CD4-positive, CD25-positive, alpha-beta regulatory T cell (primary cell): ENCODE data around the gene BMPER. TPM values are rescaled to one million over a fixed set of nuclear protein-coding genes. Genes with fewer than 3 reads are reported as not detected.

Source experiments
- ATAC-seq, 2 donors: fragments of 150-1000 bp; cut with Tn5 transposase; one replicate each; pipeline ENCODE4 v1.10.0; 2021; ENCODE audit warnings: low read depth in 2 of 2, moderate number of reproducible peaks in 2 of 2, moderate library complexity in 1 of 2
- DNase-seq, 3 donors: peaks; one replicate each; pipeline versions ENCODE4 v3.0.0 to v3.0.0-alpha.2; 2012 to 2022; ENCODE audit warnings: mixed read lengths in 1 of 3
- H3K27ac ChIP-seq: one replicate; pipeline ENCODE4 v1.7.0; 2013; ENCODE audit warnings: mild to moderate bottlenecking, low read length; ENCODE audit not compliant: insufficient read depth, poor library complexity, severe bottlenecking
- H3K27me3 ChIP-seq: one replicate; pipeline ENCODE4 v1.7.0; 2013; ENCODE audit warnings: low read length; ENCODE audit not compliant: control insufficient read depth, insufficient read depth
- H3K36me3 ChIP-seq: one replicate; pipeline ENCODE4 v1.7.0; 2013; ENCODE audit warnings: mild to moderate bottlenecking, low read length, moderate library complexity; ENCODE audit not compliant: control insufficient read depth, insufficient read depth
- H3K4me1 ChIP-seq: 2 replicates; pipeline ENCODE4 v1.7.0; 2013; ENCODE audit warnings: mild to moderate bottlenecking, low read length; ENCODE audit not compliant: insufficient read depth, control insufficient read depth, poor library complexity, severe bottlenecking
- H3K4me3 ChIP-seq: one replicate; pipeline ENCODE4 v1.7.0; 2013; ENCODE audit warnings: low read depth, mild to moderate bottlenecking, low read length, moderate library complexity
- H3K9me3 ChIP-seq, 2 experiments: 1 replicate in 1 of 2; 2 replicates in 1 of 2; pipeline ENCODE4 v1.7.0; 2013; ENCODE audit warnings: low read length in 2 of 2, mild to moderate bottlenecking in 1 of 2, moderate library complexity in 1 of 2; ENCODE audit not compliant: control insufficient read depth in 2 of 2
- H3K27ac Mint-ChIP-seq, 3 donors: one replicate each; pipeline ENCODE4 v1.8.0; 2020 to 2022; ENCODE audit warnings: mild to moderate bottlenecking in 3 of 3, mixed read lengths in 3 of 3, moderate library complexity in 2 of 3
- H3K27me3 Mint-ChIP-seq: one replicate; pipeline ENCODE4 v1.8.0; 2022; ENCODE audit warnings: mild to moderate bottlenecking, mixed read lengths
- H3K36me3 Mint-ChIP-seq: one replicate; pipeline ENCODE4 v1.8.0; 2020; ENCODE audit warnings: mixed read lengths
- H3K4me1 Mint-ChIP-seq, 4 donors: one replicate each; pipeline ENCODE4 v1.8.0; 2020 to 2022; ENCODE audit warnings: mixed read lengths in 4 of 4, mild to moderate bottlenecking in 1 of 4
- H3K4me3 Mint-ChIP-seq, 4 donors: one replicate each; pipeline ENCODE4 v1.8.0; 2020 to 2022; ENCODE audit warnings: mild to moderate bottlenecking in 4 of 4, mixed read lengths in 4 of 4, moderate library complexity in 3 of 4
- H3K9me3 Mint-ChIP-seq, 7 donors: one replicate each; pipeline ENCODE4 v1.8.0; 2020 to 2022; ENCODE audit warnings: mixed read lengths in 7 of 7, mild to moderate bottlenecking in 3 of 7, moderate library complexity in 2 of 7
- polyA plus RNA-seq, 4 donors: library from polyadenylated mRNA; unstranded; fragments of 300-500 nt; fragmentation: Illumina TruSeq; gene quantifications; one replicate each; pipeline ENCODE4 v1.2.3, GENCODE V29; 2021
- total RNA-seq: library from RNA; stranded (reverse); gene quantifications from one replicate; pipeline ENCODE4 v1.2.3, GENCODE V29; 2022

Gene BMPER
- total and polyA plus RNA-seq, 5 donors from 2014 or later: not detected

GRCh38 chr7:34022626-34023025 is 117.3 kb downstream of the BMPER start:
- H3K4me3 ChIP-seq: no peak overlapping the region
- no peak for ATAC-seq
- Mint-ChIP-seq H3K9me3 (peaks cover 0 to 5% (median 2%) of the 10 kb centered on the region in 7 donors), H3K27ac (no peak overlapping the region), H3K27me3 (no peaks in the 10 kb centered on the region), H3K4me1 (no peaks in the 10 kb centered on the region), H3K36me3 (no peaks in the 10 kb centered on the region), H3K4me3 (no peak overlapping the region)
- no peak for DNase-seq
- no peaks in the 10 kb centered on the region for H3K27me3 ChIP-seq
- H3K9me3 ChIP-seq: no peaks in the 10 kb centered on the region
- H3K36me3 ChIP-seq: no peaks in the 10 kb centered on the region
- no peak overlapping the region for H3K27ac ChIP-seq
- no peaks in the 10 kb centered on the region for H3K4me1 ChIP-seq

DNA sequence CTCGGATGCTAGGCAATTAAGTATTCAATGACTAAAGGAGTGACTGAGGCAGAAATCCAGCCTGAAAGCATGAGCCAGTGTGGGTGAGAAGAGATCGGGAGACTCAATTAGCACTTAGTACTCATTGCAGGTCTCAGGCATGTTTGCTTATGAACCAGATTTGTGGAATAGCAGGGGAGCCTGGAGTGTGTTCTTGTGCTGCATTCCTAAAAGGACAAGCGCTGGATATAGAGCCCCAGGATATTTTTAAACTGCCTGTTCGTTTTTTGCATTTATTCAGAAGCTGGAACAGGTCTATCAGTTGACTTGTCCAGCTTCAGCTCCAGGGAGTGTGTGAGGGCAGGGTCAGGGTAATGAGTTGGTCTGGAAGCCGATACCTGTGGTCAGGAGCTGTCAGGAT is 120.3 kb downstream of the BMPER start:
- Histone ChIP-seq H3K27me3 (no peaks in the 10 kb centered on the region), H3K36me3 (no peaks in the 10 kb centered on the region), H3K4me3 (no peak overlapping the region), H3K4me1 (no peaks in the 10 kb centered on the region), H3K27ac (no peak overlapping the region), H3K9me3 (no peaks in the 10 kb centered on the region)
- DNase-seq: no peak
- no peaks in the 10 kb centered on the region for H3K27me3 Mint-ChIP-seq
- no peak overlapping the region for H3K27ac Mint-ChIP-seq
- H3K4me1 Mint-ChIP-seq: no peaks in the 10 kb centered on the region
- H3K4me3 Mint-ChIP-seq: no peak overlapping the region
- H3K9me3 Mint-ChIP-seq: peaks cover 0 to 5% (median 0%) of the 10 kb centered on the region in 7 donors
- no peak for ATAC-seq
- no peaks in the 10 kb centered on the region for H3K36me3 Mint-ChIP-seq

DNA sequence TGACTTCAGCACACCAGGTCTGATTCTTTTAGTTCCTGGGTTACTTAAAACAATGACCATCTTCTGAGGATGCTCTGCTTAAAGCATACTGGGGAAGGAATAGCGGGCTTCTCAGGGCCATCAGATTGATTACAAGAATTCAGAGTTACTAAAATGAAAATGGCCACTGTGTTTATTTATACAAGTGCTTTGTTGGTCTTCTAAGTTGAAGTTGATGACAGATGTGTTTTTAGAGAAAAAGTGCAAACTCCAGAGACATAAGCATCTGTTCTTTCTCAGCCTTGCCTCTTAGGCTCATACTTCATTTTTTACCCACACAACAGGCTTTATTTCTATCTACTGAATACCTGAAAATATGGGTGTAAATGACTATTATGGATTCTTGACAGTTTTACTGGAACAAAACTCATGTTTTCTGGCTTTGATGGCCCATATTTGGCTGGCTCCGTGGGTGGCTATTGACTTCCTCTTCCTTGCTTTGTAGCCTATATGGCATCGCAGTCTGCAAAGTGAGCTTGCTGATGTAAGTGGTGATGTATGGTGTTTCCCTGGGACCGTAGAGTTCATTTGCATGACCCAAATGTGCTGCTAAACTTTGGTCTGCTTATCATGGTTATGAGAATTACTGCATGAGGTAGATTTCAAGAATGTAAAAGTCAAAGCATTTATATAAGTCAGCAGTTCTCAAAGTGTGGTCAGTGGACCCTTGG is 121.3 kb downstream of the BMPER start:
- H3K36me3 ChIP-seq: no peaks in the 10 kb centered on the region
- DNase-seq: no peak
- no peak overlapping the region for H3K27ac ChIP-seq
- Mint-ChIP-seq H3K36me3 (no peaks in the 10 kb centered on the region), H3K27me3 (no peaks in the 10 kb centered on the region), H3K4me1 (no peaks in the 10 kb centered on the region), H3K9me3 (peaks cover 0 to 5% (median 0%) of the 10 kb centered on the region in 7 donors), H3K4me3 (no peak overlapping the region), H3K27ac (no peak overlapping the region)
- ATAC-seq: no peak
- H3K4me3 ChIP-seq: no peak overlapping the region
- H3K27me3 ChIP-seq: no peaks in the 10 kb centered on the region
- H3K4me1 ChIP-seq: no peaks in the 10 kb centered on the region
- no peaks in the 10 kb centered on the region for H3K9me3 ChIP-seq

GRCh38 chr7:34031156-34031555 is 125.8 kb downstream of the BMPER start:
- Mint-ChIP-seq H3K4me3 (no peak overlapping the region), H3K4me1 (no peaks in the 10 kb centered on the region), H3K27me3 (no peaks in the 10 kb centered on the region), H3K9me3 (peaks cover 0 to 5% (median 2%) of the 10 kb centered on the region in 7 donors), H3K36me3 (no peaks in the 10 kb centered on the region), H3K27ac (no peak overlapping the region)
- Histone ChIP-seq H3K9me3 (no peaks in the 10 kb centered on the region), H3K27ac (no peak overlapping the region), H3K4me3 (no peak overlapping the region), H3K36me3 (no peaks in the 10 kb centered on the region), H3K27me3 (no peaks in the 10 kb centered on the region), H3K4me1 (no peaks in the 10 kb centered on the region)
- DNase-seq (no peak), ATAC-seq (no peak)

DNA sequence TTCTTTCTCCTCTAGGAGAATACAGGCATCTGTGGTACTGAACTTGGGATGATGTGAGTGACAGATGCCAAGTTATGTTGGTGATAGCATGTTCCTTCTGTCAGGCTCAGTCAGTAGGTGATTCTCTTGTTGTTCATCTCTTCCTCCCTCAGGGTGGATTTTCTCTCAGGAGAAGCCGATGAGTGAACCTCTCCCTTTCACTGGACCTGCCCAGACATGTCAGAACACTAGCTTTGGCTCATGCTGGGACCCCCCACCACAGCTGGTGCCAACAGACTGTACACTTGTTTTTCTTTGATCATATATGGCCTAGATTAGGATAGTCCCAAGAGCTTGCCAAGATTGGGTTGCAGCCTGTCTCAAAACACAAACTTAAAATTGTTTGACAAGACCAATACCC is 129.4 kb downstream of the BMPER start:
- DNase-seq (no peak), ATAC-seq (no peak)
- peaks cover 0 to 5% (median 0%) of the 10 kb centered on the region in 7 donors for H3K9me3 Mint-ChIP-seq
- H3K27ac ChIP-seq: no peak overlapping the region
- H3K4me3 ChIP-seq: no peak overlapping the region
- no peak overlapping the region for H3K27ac Mint-ChIP-seq
- H3K4me1 Mint-ChIP-seq: no peaks in the 10 kb centered on the region
- H3K27me3 ChIP-seq: no peaks in the 10 kb centered on the region
- peaks cover 2% of the 10 kb centered on the region for H3K27me3 Mint-ChIP-seq
- H3K4me1 ChIP-seq: no peaks in the 10 kb centered on the region
- H3K36me3 Mint-ChIP-seq: no peaks in the 10 kb centered on the region
- H3K9me3 ChIP-seq: no peaks in the 10 kb centered on the region
- no peaks in the 10 kb centered on the region for H3K36me3 ChIP-seq
- no peak overlapping the region for H3K4me3 Mint-ChIP-seq

GRCh38 chr7:34036051-34036920 is 130.9 kb downstream of the BMPER start:
- ATAC-seq (no peak), DNase-seq (no peak)
- Histone ChIP-seq H3K27me3 (no peaks in the 10 kb centered on the region), H3K4me1 (no peaks in the 10 kb centered on the region), H3K4me3 (no peak overlapping the region), H3K9me3 (no peaks in the 10 kb centered on the region), H3K36me3 (no peaks in the 10 kb centered on the region), H3K27ac (no peak overlapping the region)
- H3K9me3 Mint-ChIP-seq: peaks cover 0 to 5% (median 0%) of the 10 kb centered on the region in 7 donors
- H3K27me3 Mint-ChIP-seq: peaks cover 4% of the 10 kb centered on the region
- H3K4me1 Mint-ChIP-seq: no peaks in the 10 kb centered on the region
- H3K4me3 Mint-ChIP-seq: no peak overlapping the region
- H3K27ac Mint-ChIP-seq: no peak overlapping the region
- H3K36me3 Mint-ChIP-seq: no peaks in the 10 kb centered on the region

DNA sequence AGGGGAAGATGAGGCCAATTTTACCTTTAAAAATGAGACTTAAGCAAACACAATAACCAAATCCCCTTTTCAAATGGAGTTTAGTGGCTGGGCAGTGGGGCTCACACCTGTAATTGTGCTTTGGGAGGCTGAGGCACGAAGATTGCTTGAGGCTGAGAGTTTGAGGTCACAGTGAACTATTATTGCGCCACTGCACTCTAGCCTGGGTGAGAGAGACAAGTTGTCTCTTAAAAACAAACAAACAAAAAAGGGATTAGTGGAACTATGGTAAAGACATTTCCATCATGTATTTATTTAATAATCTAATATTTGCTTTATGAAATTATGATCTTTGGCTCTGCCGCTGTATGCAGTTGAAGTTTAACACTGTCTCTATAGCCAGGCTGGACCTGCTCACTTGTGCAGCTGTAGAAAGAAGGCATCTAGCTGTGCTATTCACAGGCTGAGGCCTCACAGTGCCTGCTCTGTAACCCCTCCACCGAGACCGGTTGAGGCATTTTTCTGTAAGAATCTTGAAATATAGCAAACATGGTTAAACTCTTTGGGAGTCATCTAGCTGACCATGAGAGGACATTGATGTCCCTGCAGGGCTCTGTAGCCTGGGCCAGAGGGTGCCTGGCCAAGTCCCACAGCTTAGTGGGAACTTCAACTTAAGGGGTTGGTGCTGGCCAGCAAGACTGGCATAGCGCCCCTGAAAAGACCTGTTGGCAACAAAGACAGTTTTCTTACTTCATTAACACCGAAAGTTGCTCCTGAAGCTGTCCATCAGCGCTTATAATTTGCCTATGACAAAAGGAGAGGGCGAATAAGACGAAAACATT is 131.8 kb downstream of the BMPER start:
- H3K27ac ChIP-seq: no peak overlapping the region
- H3K4me1 Mint-ChIP-seq: no peaks in the 10 kb centered on the region
- no peaks in the 10 kb centered on the region for H3K4me1 ChIP-seq
- H3K27ac Mint-ChIP-seq: no peak overlapping the region
- DNase-seq (no peak), ATAC-seq (no peak)
- no peaks in the 10 kb centered on the region for H3K36me3 Mint-ChIP-seq
- no peak overlapping the region for H3K4me3 Mint-ChIP-seq
- H3K27me3 Mint-ChIP-seq: peaks cover 4% of the 10 kb centered on the region
- H3K27me3 ChIP-seq: no peaks in the 10 kb centered on the region
- H3K36me3 ChIP-seq: no peaks in the 10 kb centered on the region
- H3K9me3 ChIP-seq: no peaks in the 10 kb centered on the region
- peaks cover 0 to 2% (median 0%) of the 10 kb centered on the region in 7 donors for H3K9me3 Mint-ChIP-seq
- no peak overlapping the region for H3K4me3 ChIP-seq
